Activated naive CD4-positive, alpha-beta T cell treated with anti-CD3 and anti-CD28 coated beads, Interleukin-2, amount 50 U/mL, for 24 hours (primary cell): ENCODE measurements around the gene CLNS1A.
"Not testable (repeated sequence)": the region's sequence is repeated elsewhere in the genome, so short reads cannot be mapped to it uniquely, and the experiment has no call there.

ENCODE experiments used
- H3K27ac Mint-ChIP-seq: one replicate; pipeline ENCODE4 v1.8.0; 2021; ENCODE audit warnings: mild to moderate bottlenecking, mixed read lengths
- H3K27me3 Mint-ChIP-seq: one replicate; pipeline ENCODE4 v1.8.0; 2021; ENCODE audit warnings: mixed read lengths
- H3K36me3 Mint-ChIP-seq: one replicate; pipeline ENCODE4 v1.8.0; 2021; ENCODE audit warnings: mixed read lengths
- H3K4me1 Mint-ChIP-seq: one replicate; pipeline ENCODE4 v1.8.0; 2021; ENCODE audit warnings: mixed read lengths
- H3K4me3 Mint-ChIP-seq: one replicate; pipeline ENCODE4 v1.8.0; 2021; ENCODE audit warnings: mild to moderate bottlenecking, mixed read lengths
- H3K9me3 Mint-ChIP-seq: one replicate; pipeline ENCODE4 v1.8.0; 2021; ENCODE audit warnings: mixed read lengths

CLNS1A gene

GRCh38 chr11:77644887-77645286 lies 7.3 kb upstream of the CLNS1A start:
- H3K9me3 Mint-ChIP-seq, result no peaks in the 10 kb centered on the region
- peaks cover 6% of the 10 kb centered on the region for H3K27me3 Mint-ChIP-seq
- no peak overlapping the region for H3K4me3 Mint-ChIP-seq
- H3K36me3 Mint-ChIP-seq, result peaks cover 3% of the 10 kb centered on the region
- no peaks in the 10 kb centered on the region for H3K4me1 Mint-ChIP-seq
- H3K27ac Mint-ChIP-seq, result no peak overlapping the region

DNA sequence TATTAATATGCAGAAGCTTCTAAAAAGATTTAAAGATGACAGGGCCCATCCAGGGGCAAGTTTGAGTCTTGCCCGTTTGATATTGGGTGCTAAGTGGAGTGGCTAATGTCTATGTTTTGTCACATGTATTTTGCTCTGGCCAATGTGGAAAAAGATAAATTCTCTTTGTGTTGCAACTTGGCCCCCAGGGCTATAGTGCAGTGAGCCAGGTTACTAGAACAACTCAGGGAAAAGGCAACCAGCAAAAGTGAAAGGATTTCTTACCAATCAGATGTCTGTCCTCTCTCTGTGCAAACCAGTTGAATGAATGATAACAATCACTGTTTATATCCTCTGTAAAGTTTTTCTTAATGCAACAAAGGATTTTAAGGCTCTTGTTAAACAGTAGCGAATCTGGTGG lies 4.6 kb upstream of the CLNS1A start:
- no peak overlapping the region for H3K27ac Mint-ChIP-seq
- peaks cover 6% of the 10 kb centered on the region for H3K27me3 Mint-ChIP-seq
- H3K4me1 Mint-ChIP-seq, result peaks cover 6% of the 10 kb centered on the region
- peaks cover 5% of the 10 kb centered on the region for H3K36me3 Mint-ChIP-seq
- H3K4me3 Mint-ChIP-seq, result no peak overlapping the region
- no peaks in the 10 kb centered on the region for H3K9me3 Mint-ChIP-seq

GRCh38 chr11:77636731-77637344 lies 756 bp downstream of the CLNS1A start:
- peak overlapping the region; percentile 94 for H3K4me3 Mint-ChIP-seq
- H3K4me1 Mint-ChIP-seq, result peaks cover 42% of the 10 kb centered on the region
- H3K36me3 Mint-ChIP-seq, result peaks cover 13% of the 10 kb centered on the region
- no peaks in the 10 kb centered on the region for H3K9me3 Mint-ChIP-seq
- H3K27me3 Mint-ChIP-seq, result no peaks in the 10 kb centered on the region
- peak overlapping the region; percentile 69 for H3K27ac Mint-ChIP-seq

DNA sequence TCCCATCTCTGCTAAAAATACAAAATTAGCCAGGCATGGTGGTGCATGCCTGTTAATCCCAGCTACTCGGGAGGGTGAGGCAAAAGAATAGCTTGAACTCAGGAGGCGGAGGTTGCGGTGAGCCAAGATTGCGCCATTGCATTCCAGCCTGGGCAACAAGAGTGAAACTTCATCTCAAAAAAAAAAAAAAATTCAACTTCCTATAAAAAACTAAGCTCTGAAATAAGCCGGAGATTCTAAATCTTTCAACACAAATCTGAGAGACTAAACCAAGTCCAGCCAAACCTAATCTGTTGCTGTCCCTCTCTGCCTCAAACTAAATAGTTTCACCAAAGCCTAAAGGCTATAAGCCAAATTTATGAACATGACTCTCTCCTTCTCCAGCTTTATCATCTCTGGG lies 3.7 kb downstream of the CLNS1A start:
- H3K27me3 Mint-ChIP-seq, H3K4me3 Mint-ChIP-seq, H3K9me3 Mint-ChIP-seq: not testable (repeated sequence)
- peaks cover 14% of the 10 kb centered on the region for H3K36me3 Mint-ChIP-seq
- H3K4me1 Mint-ChIP-seq, result peaks cover 56% of the 10 kb centered on the region
- peak overlapping the region; percentile 74 for H3K27ac Mint-ChIP-seq

- peaks cover 34% of the 10 kb centered on the region for H3K4me1 Mint-ChIP-seq
- no peak overlapping the region for H3K4me3 Mint-ChIP-seq
- H3K36me3 Mint-ChIP-seq, result peaks cover 16% of the 10 kb centered on the region
- H3K27ac Mint-ChIP-seq, result no peak overlapping the region
- no peaks in the 10 kb centered on the region for H3K27me3 Mint-ChIP-seq
- H3K9me3 Mint-ChIP-seq, result no peaks in the 10 kb centered on the region
These were observed 7.4 kb downstream of the CLNS1A start for GRCh38 chr11:77630157-77630710.

- Mint-ChIP-seq H3K27ac (no peak overlapping the region), H3K36me3 (peaks cover 10% of the 10 kb centered on the region), H3K4me3 (no peak overlapping the region), H3K4me1 (no peaks in the 10 kb centered on the region), H3K27me3 (no peaks in the 10 kb centered on the region), H3K9me3 (no peaks in the 10 kb centered on the region)
These were observed 17.9 kb downstream of the CLNS1A start for GRCh38 chr11:77619576-77620198.

DNA sequence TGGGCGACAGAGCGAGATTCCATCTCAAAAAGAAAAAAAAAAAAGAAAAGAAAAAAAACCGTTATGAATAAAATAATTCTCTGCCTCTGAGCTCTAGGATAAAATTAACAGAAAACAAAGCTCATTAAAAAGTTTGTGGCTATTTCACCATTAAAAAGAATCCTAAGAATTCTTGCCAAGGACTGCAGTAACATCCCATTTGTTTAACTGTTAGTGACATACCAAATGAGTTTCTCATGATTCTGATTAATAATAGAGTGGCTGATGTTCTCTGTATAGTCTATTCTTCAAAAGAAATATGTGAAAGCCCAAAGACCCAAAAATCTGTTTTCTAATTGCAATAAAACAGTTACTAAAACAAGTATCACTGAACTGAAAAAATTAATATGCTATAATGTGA lies 19.7 kb downstream of the CLNS1A start:
- no peak overlapping the region for H3K4me3 Mint-ChIP-seq
- no peak overlapping the region for H3K27ac Mint-ChIP-seq
- peaks cover 12% of the 10 kb centered on the region for H3K36me3 Mint-ChIP-seq
- H3K27me3 Mint-ChIP-seq, result no peaks in the 10 kb centered on the region
- H3K9me3 Mint-ChIP-seq, result no peaks in the 10 kb centered on the region
- H3K4me1 Mint-ChIP-seq, result no peaks in the 10 kb centered on the region

DNA sequence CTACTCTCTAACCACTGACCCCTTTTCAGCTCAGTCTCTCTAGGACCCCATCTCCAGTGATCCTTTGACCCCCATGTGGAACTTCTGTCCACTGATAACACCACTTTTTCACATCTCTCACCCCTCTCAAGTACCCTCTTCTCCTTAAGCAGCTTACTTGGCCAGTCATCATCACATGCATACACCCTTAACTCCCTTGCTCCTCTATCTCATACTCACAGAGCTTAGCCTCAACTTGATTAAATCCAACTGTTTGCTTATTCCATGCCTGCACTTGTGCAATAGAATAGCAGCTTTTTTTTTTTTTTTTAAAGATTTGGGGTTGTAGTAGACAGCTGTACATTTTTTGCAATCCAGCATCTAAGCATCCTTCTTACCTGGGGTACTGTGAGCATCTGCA lies 25.7 kb downstream of the CLNS1A start:
- no peaks in the 10 kb centered on the region for H3K27me3 Mint-ChIP-seq
- H3K4me1 Mint-ChIP-seq, result no peaks in the 10 kb centered on the region
- H3K36me3 Mint-ChIP-seq, result peaks cover 21% of the 10 kb centered on the region
- H3K9me3 Mint-ChIP-seq, result no peaks in the 10 kb centered on the region
- H3K27ac Mint-ChIP-seq, result peak overlapping the region; percentile 63
- no peak overlapping the region for H3K4me3 Mint-ChIP-seq

DNA sequence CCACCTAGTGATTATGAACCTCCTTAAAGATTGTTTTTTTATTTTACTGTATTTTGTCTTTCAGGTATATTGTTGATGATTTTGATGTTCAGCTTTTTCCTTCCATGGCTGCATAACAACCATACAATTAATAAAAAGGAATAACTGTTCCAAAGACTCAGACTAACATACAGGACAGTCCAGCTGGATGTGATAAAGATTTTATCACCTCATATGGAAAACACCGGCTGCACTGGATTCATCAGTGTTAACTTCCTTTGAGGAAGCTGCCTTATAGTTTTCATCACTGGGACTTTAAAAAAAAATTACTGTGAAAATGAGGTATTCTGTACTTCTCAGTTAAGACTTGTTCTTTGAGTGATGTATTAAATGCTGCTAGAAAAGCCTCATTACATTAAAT lies 28.4 kb downstream of the CLNS1A start:
- H3K27me3 Mint-ChIP-seq, result no peaks in the 10 kb centered on the region
- H3K9me3 Mint-ChIP-seq, result no peaks in the 10 kb centered on the region
- H3K36me3 Mint-ChIP-seq, result peaks cover 15% of the 10 kb centered on the region
- no peak overlapping the region for H3K27ac Mint-ChIP-seq
- no peak overlapping the region for H3K4me3 Mint-ChIP-seq
- H3K4me1 Mint-ChIP-seq, result no peaks in the 10 kb centered on the region

GRCh38 chr11:77604281-77604680 lies 33.3 kb downstream of the CLNS1A start:
- Mint-ChIP-seq H3K9me3 (no peaks in the 10 kb centered on the region), H3K4me3 (no peak overlapping the region), H3K27me3 (no peaks in the 10 kb centered on the region), H3K36me3 (peaks cover 3% of the 10 kb centered on the region), H3K27ac (no peak overlapping the region), H3K4me1 (peaks cover 7% of the 10 kb centered on the region)

- no peaks in the 10 kb centered on the region for H3K27me3 Mint-ChIP-seq
- no peaks in the 10 kb centered on the region for H3K36me3 Mint-ChIP-seq
- no peak overlapping the region for H3K4me3 Mint-ChIP-seq
- peaks cover 7% of the 10 kb centered on the region for H3K4me1 Mint-ChIP-seq
- peak overlapping the region; percentile 19 for H3K27ac Mint-ChIP-seq
- H3K9me3 Mint-ChIP-seq, result no peaks in the 10 kb centered on the region
These were observed 35.1 kb downstream of the CLNS1A start for GRCh38 chr11:77602381-77603088.

GRCh38 chr11:77598195-77598594 lies 39.4 kb downstream of the CLNS1A start:
- Mint-ChIP-seq H3K4me3 (no peak overlapping the region), H3K36me3 (no peaks in the 10 kb centered on the region), H3K4me1 (peaks cover 7% of the 10 kb centered on the region), H3K27me3 (no peaks in the 10 kb centered on the region), H3K27ac (no peak overlapping the region), H3K9me3 (no peaks in the 10 kb centered on the region)

DNA sequence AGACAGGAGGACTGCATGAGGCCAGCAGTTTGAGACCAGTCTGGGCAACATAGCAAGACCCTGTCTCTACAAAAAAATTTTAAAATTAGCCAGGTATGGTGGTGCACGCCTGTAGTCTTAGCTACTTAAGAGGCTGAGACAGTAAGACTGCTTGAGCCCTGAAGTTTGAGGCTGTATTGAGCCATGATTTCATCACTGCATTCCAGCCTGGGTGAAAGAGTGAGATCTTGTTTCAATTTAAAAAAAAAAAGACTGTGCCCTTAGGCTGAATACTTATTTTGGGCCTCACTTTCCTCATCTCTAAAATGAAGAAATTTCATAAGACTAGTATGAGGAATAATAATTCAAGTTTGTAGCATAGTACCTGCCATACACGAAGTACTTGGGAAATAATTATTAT lies 41.0 kb downstream of the CLNS1A start:
- H3K4me1 Mint-ChIP-seq, result no peaks in the 10 kb centered on the region
- no peak overlapping the region for H3K27ac Mint-ChIP-seq
- no peaks in the 10 kb centered on the region for H3K9me3 Mint-ChIP-seq
- H3K4me3 Mint-ChIP-seq, result no peak overlapping the region
- H3K27me3 Mint-ChIP-seq, result no peaks in the 10 kb centered on the region
- no peaks in the 10 kb centered on the region for H3K36me3 Mint-ChIP-seq

GRCh38 chr11:77593883-77594282 lies 43.7 kb downstream of the CLNS1A start:
- no peaks in the 10 kb centered on the region for H3K27me3 Mint-ChIP-seq
- no peaks in the 10 kb centered on the region for H3K9me3 Mint-ChIP-seq
- H3K36me3 Mint-ChIP-seq, result no peaks in the 10 kb centered on the region
- H3K4me1 Mint-ChIP-seq, result peaks cover 13% of the 10 kb centered on the region
- no peak overlapping the region for H3K4me3 Mint-ChIP-seq
- no peak overlapping the region for H3K27ac Mint-ChIP-seq

- Mint-ChIP-seq H3K36me3 (no peaks in the 10 kb centered on the region), H3K27me3 (no peaks in the 10 kb centered on the region), H3K27ac (no peak overlapping the region), H3K4me3 (no peak overlapping the region), H3K9me3 (no peaks in the 10 kb centered on the region), H3K4me1 (peaks cover 16% of the 10 kb centered on the region)
These were observed 44.9 kb downstream of the CLNS1A start for GRCh38 chr11:77592727-77593126.

GRCh38 chr11:77590194-77590782 lies 47.3 kb downstream of the CLNS1A start:
- Mint-ChIP-seq H3K4me1 (peaks cover 16% of the 10 kb centered on the region), H3K27me3 (peaks cover 2% of the 10 kb centered on the region), H3K36me3 (no peaks in the 10 kb centered on the region), H3K9me3 (no peaks in the 10 kb centered on the region), H3K4me3 (peak overlapping the region; percentile 89), H3K27ac (peak overlapping the region; percentile 41)
